HG03039 (cell line): ENCODE measurements around the gene CDC5L.

Experiments
- ATAC-seq: cut with Tn5 transposase; IDR thresholded peaks from one replicate; pipeline ENCODE4 v1.9.1; 2021; ENCODE audit warnings: mild to moderate bottlenecking, moderate library complexity; ENCODE audit not compliant: unreplicated experiment

The CDC5L gene

GRCh38 chr6:44373051-44373450, 14.5 kb upstream of the CDC5L start:
- no peak for ATAC-seq

GRCh38 chr6:44373787-44374186, 13.7 kb upstream of the CDC5L start:
- no peak for ATAC-seq

DNA sequence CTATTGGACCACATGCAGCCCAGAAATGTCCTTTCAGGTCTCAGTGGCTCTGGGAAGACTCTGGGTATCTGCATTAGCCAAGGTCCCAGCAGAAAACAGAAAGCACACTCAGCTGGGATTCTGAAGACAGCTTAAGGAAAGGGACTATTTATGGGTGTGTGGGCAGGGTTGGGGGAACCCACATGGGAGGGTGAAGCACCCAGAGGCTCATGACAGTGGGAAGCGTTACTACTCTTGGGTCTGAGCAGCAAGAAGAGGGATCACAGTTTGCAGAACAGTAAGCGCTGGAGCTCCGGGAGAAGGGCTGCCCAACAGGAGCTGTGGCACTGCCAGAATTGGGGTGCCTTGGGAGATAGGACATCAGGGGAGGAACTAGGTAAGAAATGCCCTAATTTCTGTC, 12.4 kb upstream of the CDC5L start:
- ATAC-seq, result no peak

GRCh38 chr6:44377484-44377883, 10.0 kb upstream of the CDC5L start:
- no peak for ATAC-seq

DNA sequence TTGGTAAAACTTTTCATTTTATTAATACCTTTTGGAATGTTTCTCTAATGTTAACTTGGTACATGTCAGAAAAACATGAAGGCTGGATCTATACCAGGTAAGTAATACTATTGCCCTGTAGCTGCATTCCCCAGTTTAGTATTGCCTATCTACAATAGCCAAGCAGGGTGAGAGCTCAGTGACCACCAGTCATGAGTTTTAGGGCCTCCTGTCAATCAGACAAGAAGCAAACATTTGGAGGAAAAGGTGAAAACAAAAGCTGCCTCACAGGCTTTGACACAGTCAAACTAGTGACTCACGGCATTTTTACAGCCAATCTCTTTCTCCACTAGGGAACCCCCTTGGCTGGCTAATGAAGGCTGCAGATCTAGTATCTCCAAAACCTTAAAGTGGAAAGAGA, 9.5 kb upstream of the CDC5L start:
- no peak for ATAC-seq

- ATAC-seq, result no peak
Observed at GRCh38 chr6:44381739-44382138, 5.8 kb upstream of the CDC5L start.

DNA sequence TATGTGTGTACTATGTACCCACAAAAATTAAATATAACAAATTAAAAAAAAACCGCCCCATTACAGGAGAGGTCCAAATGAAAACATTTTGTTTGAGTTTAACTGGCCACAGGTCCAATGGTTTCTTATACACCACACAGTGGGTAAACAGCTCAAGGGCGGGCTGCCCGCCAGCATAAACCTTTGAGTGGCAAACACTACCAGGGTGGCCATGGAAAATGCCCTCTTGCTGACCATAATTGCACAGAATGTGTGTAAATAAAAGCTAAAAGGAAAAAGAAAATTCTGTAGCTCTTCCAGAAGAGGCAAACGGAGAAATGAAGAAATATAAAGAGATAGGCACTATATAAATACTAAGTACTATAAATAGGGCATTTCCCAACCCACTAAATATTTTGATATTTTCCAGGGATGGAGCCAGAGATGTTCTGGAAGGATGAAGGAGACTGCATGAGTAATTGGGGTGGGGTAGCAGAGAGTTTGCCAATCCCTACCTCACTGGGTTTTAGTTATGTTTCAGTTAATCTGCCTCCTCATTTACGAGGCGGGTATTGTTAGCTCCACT, 1.1 kb upstream of the CDC5L start:
- ATAC-seq, result no peak

DNA sequence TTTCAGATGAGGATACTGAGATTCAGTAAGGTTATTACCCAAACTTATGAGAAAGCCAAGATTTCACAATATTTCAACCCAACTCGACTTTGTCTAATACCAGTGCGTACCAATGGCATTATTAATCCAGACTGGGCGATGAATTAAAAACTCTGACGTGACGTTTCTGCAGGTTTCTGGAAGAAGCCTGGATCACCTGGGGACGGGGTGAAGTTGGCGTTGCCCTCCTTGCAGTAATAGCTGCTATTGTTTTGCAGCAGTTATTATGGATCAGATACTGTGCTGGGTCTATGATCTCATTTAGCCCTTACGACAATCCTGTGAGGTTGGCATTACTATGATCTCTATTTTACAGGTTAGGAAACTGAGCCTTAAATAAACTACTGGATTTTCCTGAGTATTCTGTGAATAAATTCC, 569 bp upstream of the CDC5L start:
- ATAC-seq, result peak; percentile 8

GRCh38 chr6:44388135-44388487, 605 bp downstream of the CDC5L start:
- no peak for ATAC-seq

DNA sequence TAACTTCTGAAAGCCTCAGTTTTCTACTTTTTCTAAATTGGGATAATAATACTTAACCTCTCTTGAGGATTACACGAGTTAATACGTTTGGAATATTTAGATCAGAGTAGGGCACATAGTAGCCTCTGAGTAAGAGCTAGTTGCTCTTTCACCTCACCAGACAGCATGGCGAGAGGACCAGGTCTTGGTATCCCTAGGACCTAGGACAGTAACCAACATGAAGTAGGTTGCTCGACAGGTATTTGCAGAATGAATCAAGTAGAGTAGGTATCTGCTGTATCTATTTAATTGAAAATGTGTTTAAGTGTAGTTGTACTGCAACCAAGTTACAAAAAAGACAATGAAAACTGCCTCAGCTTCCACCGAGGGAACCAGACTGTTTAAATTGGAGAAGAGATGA, 1.4 kb downstream of the CDC5L start:
- ATAC-seq, result no peak

DNA sequence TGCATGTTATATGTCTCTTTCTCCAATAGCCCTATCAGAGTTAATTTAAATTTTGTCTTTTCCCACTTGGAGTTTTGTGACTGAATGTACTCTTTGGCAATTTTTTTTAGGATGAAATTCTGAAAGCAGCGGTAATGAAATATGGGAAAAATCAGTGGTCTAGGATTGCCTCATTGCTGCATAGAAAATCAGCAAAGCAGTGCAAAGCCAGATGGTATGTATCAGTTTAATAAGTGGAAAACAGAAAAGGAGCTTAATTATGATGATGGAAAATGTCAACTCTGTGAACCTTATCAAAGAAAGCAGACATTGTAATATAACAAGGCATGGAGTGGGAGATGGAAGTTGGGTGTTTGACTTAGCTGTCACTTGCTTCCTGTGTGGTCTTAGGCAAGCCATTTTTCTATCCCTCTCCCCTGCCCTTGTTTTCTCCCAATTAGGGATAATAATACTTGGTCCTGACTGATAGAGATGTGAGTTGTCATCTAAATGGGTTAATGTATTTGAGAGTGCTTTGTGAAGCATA, 2.7 kb downstream of the CDC5L start:
- no peak for ATAC-seq

DNA sequence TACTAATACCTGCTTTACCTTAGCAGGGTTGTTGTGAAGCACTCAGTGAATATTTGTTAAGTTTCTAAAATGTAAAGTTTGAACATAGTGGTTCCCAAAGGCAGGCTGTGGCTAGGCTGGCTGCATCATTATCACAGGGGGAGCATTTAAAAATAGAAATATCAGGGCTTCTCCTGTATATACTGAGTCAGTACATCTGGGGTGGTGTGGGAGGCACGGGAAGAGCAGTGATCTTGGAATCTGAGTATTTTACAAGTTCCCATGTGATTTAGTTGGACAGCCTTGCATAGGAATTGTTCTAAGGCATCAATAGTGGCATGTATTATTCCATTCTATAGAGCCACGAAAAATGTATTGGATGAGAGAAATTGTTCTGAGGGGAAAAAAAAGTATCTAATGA, 8.0 kb downstream of the CDC5L start:
- no peak for ATAC-seq

DNA sequence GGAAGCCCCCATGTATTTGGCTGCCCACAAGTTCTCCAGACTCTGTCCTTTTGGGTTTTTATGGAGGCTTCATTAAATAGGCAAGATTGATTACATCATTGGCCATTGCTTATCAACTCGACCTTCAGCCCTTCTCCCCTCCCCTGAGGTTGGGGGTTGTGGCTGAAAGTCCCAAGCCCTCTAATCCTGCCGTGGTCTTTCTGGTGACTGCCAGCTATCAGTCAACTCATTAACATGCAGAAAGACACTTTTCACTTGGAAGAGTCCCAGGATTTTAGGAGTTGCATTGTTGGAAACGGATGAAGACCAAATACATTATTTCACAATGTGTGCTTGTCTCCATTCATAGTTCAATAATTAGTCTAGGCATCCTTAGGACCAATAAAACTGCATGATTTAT, 9.5 kb downstream of the CDC5L start:
- no peak for ATAC-seq

GRCh38 chr6:44397424-44398164, 10.1 kb downstream of the CDC5L start:
- ATAC-seq, result no peak

DNA sequence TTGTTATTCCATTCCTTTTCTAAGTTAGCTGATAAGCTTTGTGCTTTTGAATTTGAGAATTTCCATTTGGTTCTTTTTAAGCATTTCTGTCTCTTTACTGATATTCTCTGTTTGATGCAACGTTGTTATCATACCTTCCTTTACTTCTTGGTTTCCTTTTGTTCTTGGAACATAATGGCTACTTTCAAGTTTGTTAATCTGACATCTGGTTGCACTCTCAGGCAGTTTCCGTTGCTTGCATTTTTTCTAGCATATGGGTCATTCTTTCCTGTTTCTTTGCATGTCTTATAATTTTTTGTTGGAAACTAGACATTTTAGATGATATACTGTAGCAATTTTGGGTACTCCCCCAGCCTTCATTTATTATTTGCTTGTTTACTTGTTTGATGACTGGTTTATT, 12.5 kb downstream of the CDC5L start:
- ATAC-seq, result no peak

DNA sequence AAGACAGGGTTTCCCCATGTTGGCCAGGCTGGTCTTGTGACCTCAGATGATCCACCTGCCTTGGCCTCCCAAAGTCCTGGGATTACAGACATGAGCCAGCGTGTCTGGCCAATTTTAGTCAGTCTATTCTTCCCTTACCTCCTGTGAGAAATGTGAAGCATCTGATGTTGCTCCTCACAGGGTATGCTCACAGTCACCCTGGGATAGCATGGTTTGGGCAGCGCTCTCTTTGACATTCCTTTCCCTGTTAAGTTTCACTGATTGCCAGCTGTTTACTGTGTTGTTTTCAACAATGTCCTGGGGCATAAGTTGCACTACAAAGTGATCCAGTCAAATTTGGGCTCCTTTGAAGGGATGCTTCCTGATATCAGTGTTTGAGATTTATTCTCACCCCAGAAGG, 13.1 kb downstream of the CDC5L start:
- ATAC-seq, result no peak

GRCh38 chr6:44401138-44401537, 13.6 kb downstream of the CDC5L start:
- ATAC-seq, result no peak

- ATAC-seq, result no peak
Observed at GRCh38 chr6:44404022-44404714, 16.7 kb downstream of the CDC5L start.

- ATAC-seq, result no peak
Observed at GRCh38 chr6:44404715-44405099, 17.2 kb downstream of the CDC5L start.

DNA sequence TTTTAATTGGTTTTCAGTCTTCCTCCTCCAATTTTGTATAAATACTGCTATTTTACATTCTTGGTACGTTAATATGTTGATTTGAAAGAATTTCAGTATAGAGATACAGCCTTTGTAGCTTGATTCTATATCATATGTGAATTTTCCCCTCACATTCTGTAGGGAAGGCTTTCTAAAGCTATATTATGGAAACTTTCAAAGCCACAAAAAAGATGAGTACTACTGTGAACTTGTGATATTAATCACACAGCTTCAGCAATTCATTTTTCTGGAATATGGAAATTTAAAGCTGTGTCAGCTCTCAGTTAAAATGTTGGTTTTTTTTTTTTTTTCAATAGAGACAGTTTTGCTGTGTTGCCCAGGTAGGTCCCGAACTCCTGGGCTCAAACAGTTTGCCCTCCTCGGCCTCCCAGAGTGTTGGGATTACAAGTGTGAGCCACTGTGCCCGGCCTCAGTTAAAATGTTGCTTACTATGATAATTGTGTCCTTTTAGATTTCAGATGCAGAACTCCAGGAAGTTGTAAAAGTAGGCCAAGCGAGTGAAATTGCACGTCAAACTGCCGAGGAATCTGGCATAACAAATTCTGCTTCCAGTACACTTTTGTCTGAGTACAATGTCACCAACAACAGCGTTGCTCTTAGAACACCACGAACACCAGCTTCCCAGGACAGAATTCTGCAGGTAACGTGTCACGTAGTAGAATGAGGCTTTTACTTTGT, 20.6 kb downstream of the CDC5L start:
- ATAC-seq, result no peak

DNA sequence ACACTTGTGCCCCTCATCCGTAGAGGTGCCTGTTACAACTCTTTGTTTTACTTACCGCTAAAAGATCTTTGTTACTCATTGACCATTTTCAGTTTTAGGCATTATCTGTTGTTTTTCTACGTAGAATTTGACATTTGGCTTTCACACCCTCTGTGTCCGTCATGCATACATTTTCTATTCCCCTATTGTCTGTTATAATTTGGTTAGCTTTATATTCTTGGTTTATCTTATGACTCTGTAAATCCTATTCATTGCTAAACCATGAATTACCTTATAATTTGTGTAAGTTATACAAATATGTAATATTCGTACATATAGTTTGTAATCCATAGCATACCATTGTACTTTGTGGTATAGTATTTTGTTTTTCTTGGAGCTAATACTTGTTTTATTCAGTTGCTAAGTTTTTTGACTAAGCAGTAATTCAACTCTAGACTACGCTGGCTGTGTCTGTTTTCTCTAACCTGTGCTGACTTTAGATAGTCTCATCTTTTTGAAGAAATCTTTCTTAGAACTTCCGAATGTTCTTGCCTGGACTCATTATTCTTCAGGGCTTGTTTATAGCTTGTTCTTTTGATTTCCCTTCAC, 21.8 kb downstream of the CDC5L start:
- no peak for ATAC-seq
